GM10266 (cell line): ENCODE data around the gene ZNF423.

Experiments
- DNase-seq: peaks from one replicate; pipeline ENCODE4 v3.0.0; 2012; ENCODE audit errors: extremely low spot score
- TF ChIP-seq, protein P1 (sequence below): IDR thresholded peaks from 2 replicates; pipeline ENCODE4 v1.5.1; 2012; ENCODE audit warnings: mild to moderate bottlenecking, low read depth; ENCODE audit not compliant: control insufficient read depth, insufficient read depth; ENCODE audit errors: missing control alignments

ZNF423 gene

DNA sequence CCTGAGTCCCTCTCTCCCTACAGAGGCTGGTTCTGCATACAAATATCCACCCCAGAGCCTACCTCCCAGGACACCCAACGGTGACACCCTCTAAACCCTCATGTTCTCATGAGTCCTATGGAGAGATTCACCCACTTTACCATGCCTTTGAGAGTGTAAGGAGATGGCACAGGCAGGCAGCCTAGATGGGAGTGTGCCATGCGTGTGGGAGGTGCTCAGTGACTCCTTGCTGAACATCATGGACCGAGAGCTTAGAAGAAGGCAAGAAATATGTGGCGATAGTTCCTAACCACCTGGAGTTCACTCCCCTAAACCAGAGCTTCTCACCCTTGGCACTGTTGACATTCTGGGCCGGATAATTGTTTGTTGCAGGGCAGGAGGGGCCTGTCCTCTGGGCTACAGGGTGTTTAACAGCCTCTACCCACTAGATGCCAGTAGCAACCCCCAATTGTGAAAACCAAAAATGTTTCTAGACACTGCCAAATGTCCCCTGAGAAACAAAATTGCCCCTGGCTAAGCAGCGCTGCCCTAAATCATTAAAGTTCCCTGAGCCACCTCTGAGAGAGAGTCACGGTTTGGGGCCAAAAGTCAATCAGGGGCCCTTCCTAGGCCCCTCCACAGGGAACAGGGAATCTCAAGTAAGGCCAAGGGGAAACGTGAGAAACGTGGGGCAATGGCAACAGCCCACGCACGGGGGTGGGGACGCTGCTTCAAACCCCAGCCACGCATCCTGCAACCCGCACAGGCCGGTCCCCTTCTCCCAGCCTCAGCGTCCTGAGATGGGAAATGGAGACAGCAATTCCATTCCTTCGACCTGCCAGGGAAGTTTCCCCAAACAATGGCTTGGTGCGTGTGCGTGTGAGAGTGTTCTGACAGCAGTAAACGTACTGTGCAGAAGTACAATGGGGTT, 415.5 kb downstream of the ZNF423 start:
- no peak for DNase-seq

DNA sequence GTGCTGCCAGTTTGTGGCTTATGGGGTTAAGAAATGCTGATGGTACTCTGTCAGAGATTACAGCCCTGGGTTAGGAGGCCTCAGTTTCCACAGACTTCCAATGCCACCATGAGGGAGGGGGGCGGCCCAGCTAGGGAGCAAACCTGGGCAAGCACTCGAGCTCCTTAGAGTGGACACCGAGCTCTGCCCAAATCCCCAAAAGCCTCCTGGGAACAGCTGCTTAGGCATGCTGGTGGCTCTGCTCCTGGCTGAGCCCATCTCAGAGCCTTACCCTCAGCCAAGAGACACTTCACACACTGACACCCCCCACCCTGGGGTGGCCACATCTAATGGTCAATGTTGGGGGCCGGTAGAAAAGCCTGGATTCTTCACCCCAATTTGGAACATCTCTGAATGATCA, 416.2 kb downstream of the ZNF423 start:
- no peak for DNase-seq
- TF ChIP-seq, protein P1, sequence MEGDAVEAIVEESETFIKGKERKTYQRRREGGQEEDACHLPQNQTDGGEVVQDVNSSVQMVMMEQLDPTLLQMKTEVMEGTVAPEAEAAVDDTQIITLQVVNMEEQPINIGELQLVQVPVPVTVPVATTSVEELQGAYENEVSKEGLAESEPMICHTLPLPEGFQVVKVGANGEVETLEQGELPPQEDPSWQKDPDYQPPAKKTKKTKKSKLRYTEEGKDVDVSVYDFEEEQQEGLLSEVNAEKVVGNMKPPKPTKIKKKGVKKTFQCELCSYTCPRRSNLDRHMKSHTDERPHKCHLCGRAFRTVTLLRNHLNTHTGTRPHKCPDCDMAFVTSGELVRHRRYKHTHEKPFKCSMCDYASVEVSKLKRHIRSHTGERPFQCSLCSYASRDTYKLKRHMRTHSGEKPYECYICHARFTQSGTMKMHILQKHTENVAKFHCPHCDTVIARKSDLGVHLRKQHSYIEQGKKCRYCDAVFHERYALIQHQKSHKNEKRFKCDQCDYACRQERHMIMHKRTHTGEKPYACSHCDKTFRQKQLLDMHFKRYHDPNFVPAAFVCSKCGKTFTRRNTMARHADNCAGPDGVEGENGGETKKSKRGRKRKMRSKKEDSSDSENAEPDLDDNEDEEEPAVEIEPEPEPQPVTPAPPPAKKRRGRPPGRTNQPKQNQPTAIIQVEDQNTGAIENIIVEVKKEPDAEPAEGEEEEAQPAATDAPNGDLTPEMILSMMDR = no peak

More for the DNA sequence above, 415.5 kb downstream of the ZNF423 start:
- TF ChIP-seq, protein P1 = no peak

DNA sequence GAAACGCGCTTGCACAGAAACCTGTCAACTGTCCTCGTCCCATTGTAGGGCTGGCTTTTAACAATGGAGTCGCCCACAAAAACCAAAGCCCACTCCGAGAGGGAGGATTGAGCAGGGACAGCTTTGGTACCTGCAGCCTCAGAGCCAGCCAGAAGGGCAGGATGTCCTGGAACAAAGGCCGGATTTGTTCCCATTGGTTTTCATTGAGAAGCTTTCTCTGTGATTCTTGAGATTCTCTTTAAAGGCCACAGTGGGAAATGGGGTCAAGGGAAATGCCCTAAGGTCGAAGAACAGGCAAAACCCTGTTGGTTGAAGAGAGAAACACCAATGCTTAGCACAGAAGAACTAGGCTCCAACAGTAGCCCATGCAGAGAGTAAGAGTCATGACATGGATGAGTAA, 416.9 kb downstream of the ZNF423 start:
- no peak for DNase-seq
- TF ChIP-seq, protein P1 = no peak
